BE2C (cell line): ENCODE measurements around the gene SMG9.

Experiments
- DNase-seq: peaks from one replicate; pipeline ENCODE4 v3.0.0-alpha.2; 2020
- H3K27me3 ChIP-seq: fragments of 250-450 bp; sonication (Bioruptor Pico); 2 replicates; pipeline ENCODE4 v1.5.1; 2020; ENCODE audit warnings: mild to moderate bottlenecking
- H3K36me3 ChIP-seq: fragments of 250-450 bp; sonication (Bioruptor Pico); 2 replicates; pipeline ENCODE4 v1.5.1; 2020; ENCODE audit warnings: mild to moderate bottlenecking
- H3K4me1 ChIP-seq: fragments of 250-450 bp; sonication (Bioruptor Pico); 2 replicates; pipeline ENCODE4 v1.5.1; 2020
- H3K4me3 ChIP-seq: 2 replicates; pipeline ENCODE4 v1.5.1; 2011; ENCODE audit warnings: low read depth, low read length
- H3K9me3 ChIP-seq: fragments of 250-450 bp; sonication (Bioruptor Pico); 2 replicates; pipeline ENCODE4 v1.5.1; 2020
- TF ChIP-seq, protein P1 (sequence below): IDR thresholded peaks from 2 replicates; pipeline ENCODE4 v1.5.1; 2012; ENCODE audit warnings: mild to moderate bottlenecking, low read depth, low read length

SMG9 gene

DNA sequence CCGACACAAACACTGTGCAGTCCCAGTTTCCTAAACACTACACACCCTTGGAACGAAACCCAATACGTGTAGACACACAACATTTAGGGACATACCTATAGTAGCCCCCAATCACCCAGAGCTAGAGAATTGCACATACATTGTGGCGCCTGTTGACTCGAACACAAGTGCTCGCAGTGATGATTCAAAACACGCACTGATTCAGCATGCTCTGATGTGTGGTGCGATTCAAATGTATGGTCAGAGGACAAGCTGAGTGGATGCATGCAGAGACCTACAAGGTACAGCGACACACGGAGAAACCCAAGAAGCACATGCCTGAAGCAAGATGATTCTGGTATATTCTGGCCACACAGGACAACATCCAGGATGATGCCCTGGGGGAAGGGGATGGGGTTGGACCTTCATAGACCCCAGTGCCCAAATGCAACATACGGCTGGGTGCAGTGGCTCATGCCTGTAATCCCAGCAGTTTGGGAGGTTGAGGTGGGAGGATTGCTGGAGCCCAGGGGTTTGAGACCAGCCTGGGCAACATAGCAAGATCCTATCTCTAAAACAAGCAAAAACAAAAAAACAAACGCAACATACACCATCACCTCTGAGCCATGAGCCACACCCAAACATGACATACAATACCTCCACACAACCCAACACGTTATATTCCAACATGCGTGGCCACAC is 27.0 kb upstream of the SMG9 start:
- Histone ChIP-seq H3K4me3 (no peak overlapping the region), H3K36me3 (no peaks in the 10 kb centered on the region), H3K27me3 (no peaks in the 10 kb centered on the region), H3K4me1 (no peaks in the 10 kb centered on the region), H3K9me3 (no peaks in the 10 kb centered on the region)
- TF ChIP-seq, protein P1, sequence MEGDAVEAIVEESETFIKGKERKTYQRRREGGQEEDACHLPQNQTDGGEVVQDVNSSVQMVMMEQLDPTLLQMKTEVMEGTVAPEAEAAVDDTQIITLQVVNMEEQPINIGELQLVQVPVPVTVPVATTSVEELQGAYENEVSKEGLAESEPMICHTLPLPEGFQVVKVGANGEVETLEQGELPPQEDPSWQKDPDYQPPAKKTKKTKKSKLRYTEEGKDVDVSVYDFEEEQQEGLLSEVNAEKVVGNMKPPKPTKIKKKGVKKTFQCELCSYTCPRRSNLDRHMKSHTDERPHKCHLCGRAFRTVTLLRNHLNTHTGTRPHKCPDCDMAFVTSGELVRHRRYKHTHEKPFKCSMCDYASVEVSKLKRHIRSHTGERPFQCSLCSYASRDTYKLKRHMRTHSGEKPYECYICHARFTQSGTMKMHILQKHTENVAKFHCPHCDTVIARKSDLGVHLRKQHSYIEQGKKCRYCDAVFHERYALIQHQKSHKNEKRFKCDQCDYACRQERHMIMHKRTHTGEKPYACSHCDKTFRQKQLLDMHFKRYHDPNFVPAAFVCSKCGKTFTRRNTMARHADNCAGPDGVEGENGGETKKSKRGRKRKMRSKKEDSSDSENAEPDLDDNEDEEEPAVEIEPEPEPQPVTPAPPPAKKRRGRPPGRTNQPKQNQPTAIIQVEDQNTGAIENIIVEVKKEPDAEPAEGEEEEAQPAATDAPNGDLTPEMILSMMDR, result no peak
- DNase-seq, result no peak

DNA sequence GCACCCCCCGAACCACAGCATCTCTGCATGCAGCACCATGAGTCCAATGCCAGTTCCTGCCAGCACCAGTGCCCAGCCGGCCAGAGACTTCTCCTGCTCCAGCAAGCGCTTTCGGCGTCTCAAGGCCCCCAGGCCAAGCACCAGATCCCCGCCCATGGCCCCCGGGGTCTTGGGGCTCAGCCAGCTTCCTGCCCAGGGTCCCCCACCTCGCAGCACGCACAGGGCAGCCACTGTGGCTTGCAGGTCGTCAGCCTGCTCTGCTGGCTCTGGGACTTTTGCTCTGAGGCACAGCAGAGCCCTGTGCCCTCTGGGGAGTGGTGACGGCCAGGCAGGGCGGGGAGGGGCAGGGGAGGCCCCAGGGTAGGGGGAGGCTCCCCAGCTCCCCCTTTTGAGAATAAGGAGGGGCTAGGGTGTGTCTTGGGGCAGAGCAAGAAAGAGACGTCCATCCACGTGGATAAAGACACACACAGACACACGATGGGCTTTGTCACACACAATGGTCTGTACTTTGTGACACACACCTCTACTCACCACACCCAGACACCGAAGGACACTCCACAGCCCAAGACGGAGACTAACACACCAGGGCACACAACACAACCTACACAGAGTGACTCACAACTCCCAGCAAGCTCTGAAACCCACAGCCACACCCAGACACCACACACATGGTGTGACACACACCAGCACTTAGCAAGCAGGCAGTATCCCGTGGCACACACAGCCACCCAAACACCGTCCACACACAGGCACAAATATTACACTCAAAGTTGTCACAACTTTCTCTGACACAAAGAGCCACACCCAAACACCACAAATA is 26.2 kb upstream of the SMG9 start, which contains the start of gene KCNN4:
Gene KCNN4 (minus strand): TSS at position 268 of the 820 bp plus-strand sequence. CDS start 112 bp downstream, at position 156.
- Histone ChIP-seq H3K9me3 (no peaks in the 10 kb centered on the region), H3K36me3 (no peaks in the 10 kb centered on the region), H3K4me3 (no peak within 1 kb of the TSS), H3K4me1 (no peaks in the 10 kb centered on the region), H3K27me3 (no peaks in the 10 kb centered on the region)
- TF ChIP-seq, protein P1, result no peak
- no peak for DNase-seq

DNA sequence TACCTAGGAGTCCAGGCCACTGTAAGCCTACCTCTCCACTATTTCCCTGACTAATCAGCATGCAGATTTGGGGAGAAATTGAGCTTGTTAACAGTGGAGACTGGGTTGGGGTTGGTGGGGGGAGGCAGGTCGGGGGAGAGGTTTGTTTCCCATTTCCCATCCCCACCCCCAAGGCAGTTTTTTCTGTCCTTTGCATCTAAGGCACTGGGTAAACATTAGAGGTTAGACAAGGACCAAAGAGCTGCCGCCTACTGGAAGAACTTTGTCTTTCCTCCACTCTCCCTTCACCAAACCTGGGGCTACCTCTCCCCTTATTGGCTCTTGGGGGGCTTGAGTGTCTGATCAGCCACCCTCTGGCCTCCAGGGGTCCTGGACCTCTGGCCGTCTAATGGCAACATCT is 25.1 kb upstream of the SMG9 start:
- Histone ChIP-seq H3K4me3 (no peak overlapping the region), H3K4me1 (no peaks in the 10 kb centered on the region), H3K36me3 (no peaks in the 10 kb centered on the region), H3K27me3 (no peaks in the 10 kb centered on the region), H3K9me3 (no peaks in the 10 kb centered on the region)
- TF ChIP-seq, protein P1, result no peak
- DNase-seq, result no peak

DNA sequence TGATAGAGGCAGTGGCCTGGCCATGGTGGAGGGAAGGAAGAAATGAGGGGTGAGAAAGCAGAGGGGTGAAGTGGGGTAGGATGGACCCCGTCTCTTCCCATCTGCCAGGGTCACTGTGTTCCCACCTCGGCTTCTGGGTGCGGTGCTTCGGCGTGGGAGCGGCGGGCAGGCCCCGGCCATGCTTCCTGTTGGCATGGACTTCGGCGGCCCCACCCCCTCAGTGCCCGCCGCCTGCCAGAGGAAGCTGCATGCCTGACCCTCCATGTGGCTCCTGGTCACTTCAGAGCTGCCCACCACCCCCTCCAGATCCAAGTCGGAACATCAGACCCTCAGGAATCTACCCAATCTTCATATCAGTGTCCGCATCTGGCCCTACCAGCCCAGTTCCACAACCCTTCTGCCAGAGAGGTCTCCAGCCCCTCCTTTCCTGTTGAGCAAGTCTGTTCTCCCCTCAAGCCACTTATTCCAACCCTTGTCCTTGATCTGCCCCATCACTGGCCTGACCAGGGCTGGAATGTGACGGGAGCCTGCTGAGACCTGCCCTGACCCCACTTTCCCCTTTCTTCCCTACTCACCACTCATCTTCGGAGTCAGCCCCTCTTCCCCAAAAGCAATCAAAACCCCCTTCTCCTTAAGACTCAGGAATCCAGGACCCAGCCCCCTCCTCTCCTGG is 24.5 kb upstream of the SMG9 start:
- Histone ChIP-seq H3K4me1 (no peaks in the 10 kb centered on the region), H3K4me3 (no peak overlapping the region), H3K36me3 (no peaks in the 10 kb centered on the region), H3K9me3 (no peaks in the 10 kb centered on the region), H3K27me3 (no peaks in the 10 kb centered on the region)
- DNase-seq, result no peak
- TF ChIP-seq, protein P1, result no peak

DNA sequence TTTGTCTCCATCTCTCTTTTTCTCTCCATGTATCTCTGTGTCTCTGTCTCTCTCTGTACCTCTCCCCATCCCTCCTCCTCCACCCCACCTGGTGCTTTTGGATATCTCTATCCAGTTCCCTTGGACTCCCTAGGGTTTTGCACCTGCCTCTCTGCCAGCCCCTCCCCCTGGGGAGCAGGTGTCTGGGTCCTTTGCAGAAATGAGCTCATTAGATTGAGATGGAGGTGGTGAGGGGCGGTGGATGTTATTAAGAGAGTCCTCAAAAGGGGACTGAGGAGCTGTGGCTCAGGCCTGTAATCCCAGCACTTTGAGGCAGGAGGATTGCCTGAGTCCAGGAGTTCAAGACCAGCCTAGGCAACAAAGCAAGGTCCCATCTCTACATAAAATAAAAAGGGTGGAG is 23.9 kb upstream of the SMG9 start:
- DNase-seq, result no peak
- TF ChIP-seq, protein P1, result no peak
- no peaks in the 10 kb centered on the region for H3K9me3 ChIP-seq
- no peaks in the 10 kb centered on the region for H3K4me1 ChIP-seq
- H3K4me3 ChIP-seq, result no peak overlapping the region
- H3K36me3 ChIP-seq, result no peaks in the 10 kb centered on the region
- 0 out of 2 replicates have a peak, but pooled peaks cover 6% of the 10 kb centered on the region for H3K27me3 ChIP-seq
